Esophagus (tissue), 2 donors: ENCODE data around the gene BRICD5. TPM values are rescaled to one million over a fixed set of nuclear protein-coding genes. Genes with fewer than 3 reads are reported as not detected.
A peak's percentile ranks its signal among the peaks of the same experiment; 100 is the strongest.
"Not testable (repeated sequence)": the region's sequence is repeated elsewhere in the genome, so short reads cannot be mapped to it uniquely, and the experiment has no call there.

Source experiments
- H3K27ac ChIP-seq, 2 donors: one replicate each; pipeline ENCODE4 v1.5.1; 2013; ENCODE audit warnings: low read depth in 2 of 2, mild to moderate bottlenecking in 2 of 2, inconsistent platforms in 1 of 2, low read length in 1 of 2, moderate library complexity in 1 of 2
- H3K27me3 ChIP-seq, 2 donors: one replicate each; pipeline ENCODE4 v1.6.1; 2013; ENCODE audit warnings: low read length in 2 of 2, control low read depth in 1 of 2, mild to moderate bottlenecking in 1 of 2; ENCODE audit not compliant: insufficient read depth in 2 of 2, control insufficient read depth in 1 of 2
- H3K36me3 ChIP-seq, 2 donors: one replicate each; pipeline ENCODE4 v1.6.1; 2013; ENCODE audit warnings: low read length in 1 of 2; ENCODE audit not compliant: control insufficient read depth in 2 of 2, insufficient read depth in 2 of 2
- H3K4me1 ChIP-seq, 2 donors: one replicate each; pipeline ENCODE4 v1.6.1; 2013; ENCODE audit warnings: low read length in 1 of 2; ENCODE audit not compliant: control insufficient read depth in 2 of 2, insufficient read depth in 2 of 2
- H3K4me3 ChIP-seq, 2 donors: one replicate each; pipeline ENCODE4 v1.5.1; 2013; ENCODE audit warnings: low read length in 2 of 2, mild to moderate bottlenecking in 2 of 2, low read depth in 1 of 2, moderate library complexity in 1 of 2
- H3K9me3 ChIP-seq, 2 donors: one replicate each; pipeline ENCODE4 v1.6.1; 2013; ENCODE audit warnings: mild to moderate bottlenecking in 2 of 2, low read depth in 1 of 2, low read length in 1 of 2, moderate library complexity in 1 of 2; ENCODE audit not compliant: control insufficient read depth in 2 of 2, insufficient read depth in 1 of 2
- WGBS, 2 donors: extraction: QIAGEN DNeasy Blood & Tissue Kit; methylation state at CpG; one replicate each; pipeline ENCODE4 v1.1.7; 2013; 5-methylcytosine and 5-hydroxymethylcytosine counted together
- polyA plus RNA-seq, 2 donors: library from polyadenylated mRNA; stranded (reverse); fragments of 200-250 nt; gene quantifications; one replicate each; pipeline ENCODE4 v1.2.3, GENCODE V29; 2013
- donor health status: healthy with polysubstance abuse.
- donor health status: Bipolar disorder and iron deficiency.

The BRICD5 gene
- polyA plus RNA-seq, 2 donors: 3.6 to 4.6 TPM

- peaks cover 0 to 7% of the 10 kb centered on the region in 2 donors for H3K4me1 ChIP-seq
- no peaks in the 10 kb centered on the region for H3K9me3 ChIP-seq
- peak overlapping the region; percentile 91 to 99 for H3K27ac ChIP-seq
- peaks cover 14 to 23% of the 10 kb centered on the region in 2 donors for H3K36me3 ChIP-seq
- WGBS, 2 donors: 5 to 6% methylated on average over 34 to 35 of the region's 35 CpGs
- H3K27me3 ChIP-seq: no peaks in the 10 kb centered on the region
- H3K4me3 ChIP-seq: peak overlapping the region; percentile 59 to 80
Observed at GRCh38 chr16:2250652-2251295, 40.1 kb upstream of the BRICD5 start.

- H3K27me3 ChIP-seq: no peaks in the 10 kb centered on the region
- 88 to 91% methylated on average over 18 of the region's 18 CpGs for WGBS, 2 donors
- peaks cover 16 to 36% of the 10 kb centered on the region in 2 donors for H3K36me3 ChIP-seq
- no peak overlapping the region for H3K27ac ChIP-seq
- no peaks in the 10 kb centered on the region for H3K9me3 ChIP-seq
- H3K4me3 ChIP-seq: no peak overlapping the region
- H3K4me1 ChIP-seq: peaks cover 0 to 7% of the 10 kb centered on the region in 2 donors
Observed at GRCh38 chr16:2246301-2246885, 35.7 kb upstream of the BRICD5 start.

GRCh38 chr16:2244926-2245795 is 34.5 kb upstream of the BRICD5 start:
- H3K4me1 ChIP-seq: peaks cover 0 to 6% of the 10 kb centered on the region in 2 donors
- H3K27ac ChIP-seq: no peak overlapping the region
- 89 to 93% methylated on average over 30 of the region's 30 CpGs for WGBS, 2 donors
- H3K9me3 ChIP-seq: no peaks in the 10 kb centered on the region
- H3K27me3 ChIP-seq: no peaks in the 10 kb centered on the region
- H3K36me3 ChIP-seq: peaks cover 16 to 36% of the 10 kb centered on the region in 2 donors
- H3K4me3 ChIP-seq: no peak overlapping the region

GRCh38 chr16:2244301-2244700 is 33.6 kb upstream of the BRICD5 start:
- H3K36me3 ChIP-seq: peaks cover 16 to 36% of the 10 kb centered on the region in 2 donors
- 78 to 81% methylated on average over 17 of the region's 17 CpGs for WGBS, 2 donors

GRCh38 chr16:2243781-2244180 is 33.1 kb upstream of the BRICD5 start:
- no peaks in the 10 kb centered on the region for H3K27me3 ChIP-seq
- H3K4me1 ChIP-seq: peaks cover 0 to 5% of the 10 kb centered on the region in 2 donors
- no peak overlapping the region for H3K27ac ChIP-seq
- H3K9me3 ChIP-seq: no peaks in the 10 kb centered on the region
- 93 to 95% methylated on average over 11 of the region's 11 CpGs for whole genome bisulfite sequencing, 2 donors
- H3K36me3 ChIP-seq: peaks cover 16 to 36% of the 10 kb centered on the region in 2 donors
- no peak overlapping the region for H3K4me3 ChIP-seq

More at GRCh38 chr16:2244301-2244700, 33.6 kb upstream of the BRICD5 start:
- H3K9me3 ChIP-seq: no peaks in the 10 kb centered on the region
- H3K4me3 ChIP-seq: no peak overlapping the region
- no peaks in the 10 kb centered on the region for H3K27me3 ChIP-seq
- H3K4me1 ChIP-seq: peaks cover 0 to 5% of the 10 kb centered on the region in 2 donors
- no peak overlapping the region for H3K27ac ChIP-seq

- no peak overlapping the region for H3K4me3 ChIP-seq
- H3K27ac ChIP-seq: no peak overlapping the region
- no peaks in the 10 kb centered on the region for H3K27me3 ChIP-seq
- H3K36me3 ChIP-seq: peaks cover 16 to 36% of the 10 kb centered on the region in 2 donors
- no peaks in the 10 kb centered on the region for H3K9me3 ChIP-seq
- peaks cover 0 to 5% of the 10 kb centered on the region in 2 donors for H3K4me1 ChIP-seq
- 93 to 99% methylated on average over 19 of the region's 19 CpGs for WGBS, 2 donors
Observed at GRCh38 chr16:2243031-2243528, 32.4 kb upstream of the BRICD5 start.

GRCh38 chr16:2242598-2242997 is 31.9 kb upstream of the BRICD5 start:
- Histone ChIP-seq H3K4me3 (no peak overlapping the region), H3K9me3 (no peaks in the 10 kb centered on the region), H3K4me1 (peaks cover 0 to 9% of the 10 kb centered on the region in 2 donors), H3K27me3 (no peaks in the 10 kb centered on the region), H3K36me3 (peaks cover 16 to 37% of the 10 kb centered on the region in 2 donors), H3K27ac (no peak overlapping the region)
- 72 to 81% methylated on average over 11 of the region's 11 CpGs for WGBS, 2 donors

GRCh38 chr16:2240331-2240730 is 29.7 kb upstream of the BRICD5 start:
- peaks cover 6 to 26% of the 10 kb centered on the region in 2 donors for H3K4me1 ChIP-seq
- peaks cover 11 to 36% of the 10 kb centered on the region in 2 donors for H3K36me3 ChIP-seq

More at GRCh38 chr16:2240331-2240730, 29.7 kb upstream of the BRICD5 start:
- not testable (repeated sequence) for H3K4me3 ChIP-seq, H3K9me3 ChIP-seq, H3K27ac ChIP-seq, H3K27me3 ChIP-seq
- 61 to 71% methylated on average over 9 of the region's 9 CpGs for WGBS, 2 donors
